HUES6 (cell line): ENCODE results near the gene SASH1.
A peak's percentile ranks its signal among the peaks of the same experiment; 100 is the strongest.

Experiments used
- H3K27ac ChIP-seq: 2 replicates; pipeline ENCODE4 v1.7.0; 2013; ENCODE audit warnings: low read depth, mild to moderate bottlenecking, low read length, inconsistent platforms
- H3K27me3 ChIP-seq: 2 replicates; pipeline ENCODE4 v1.6.1; 2013; ENCODE audit warnings: low read length; ENCODE audit not compliant: control insufficient read depth, insufficient read depth
- H3K36me3 ChIP-seq: 2 replicates; pipeline ENCODE4 v1.6.1; 2013; ENCODE audit warnings: low read length; ENCODE audit not compliant: control insufficient read depth, insufficient read depth
- H3K4me1 ChIP-seq: 2 replicates; pipeline ENCODE4 v1.6.1; 2013; ENCODE audit warnings: low read length; ENCODE audit not compliant: control insufficient read depth, insufficient read depth
- H3K4me3 ChIP-seq: 2 replicates; pipeline ENCODE4 v1.5.1; 2013; ENCODE audit warnings: low read depth, low read length
- H3K9ac ChIP-seq: one replicate; pipeline ENCODE4 v1.6.1; 2013; ENCODE audit warnings: mild to moderate bottlenecking, low read length
- H3K9me3 ChIP-seq: 2 replicates; pipeline ENCODE4 v1.6.1; 2013; ENCODE audit warnings: low read depth, low read length; ENCODE audit not compliant: control insufficient read depth, insufficient read depth

SASH1 gene

GRCh38 chr6:148513145-148514071, 170.8 kb downstream of the SASH1 start:
- Histone ChIP-seq H3K9me3 (no peaks in the 10 kb centered on the region), H3K4me1 (peaks cover 59% of the 10 kb centered on the region), H3K27me3 (no peaks in the 10 kb centered on the region), H3K9ac (no peak overlapping the region), H3K27ac (no peak overlapping the region), H3K36me3 (peaks cover 5% of the 10 kb centered on the region; the same call in 1 of the 2 replicates), H3K4me3 (no peak overlapping the region)

- no peaks in the 10 kb centered on the region for H3K9me3 ChIP-seq
- no peak overlapping the region for H3K4me3 ChIP-seq
- H3K27me3 ChIP-seq, result no peaks in the 10 kb centered on the region
- H3K36me3 ChIP-seq, result peaks cover 5% of the 10 kb centered on the region; the same call in 1 of the 2 replicates
- H3K4me1 ChIP-seq, result peaks cover 56% of the 10 kb centered on the region
- H3K27ac ChIP-seq, result no peak overlapping the region
- H3K9ac ChIP-seq, result no peak overlapping the region
Measured at GRCh38 chr6:148514091-148514845, 171.6 kb downstream of the SASH1 start.

GRCh38 chr6:148516217-148516616, 173.6 kb downstream of the SASH1 start:
- Histone ChIP-seq H3K27me3 (no peaks in the 10 kb centered on the region), H3K27ac (no peak overlapping the region), H3K9ac (no peak overlapping the region), H3K9me3 (no peaks in the 10 kb centered on the region), H3K36me3 (peaks cover 18% of the 10 kb centered on the region), H3K4me1 (peaks cover 57% of the 10 kb centered on the region), H3K4me3 (no peak overlapping the region)

GRCh38 chr6:148516617-148517016, 174.0 kb downstream of the SASH1 start:
- no peak overlapping the region for H3K9ac ChIP-seq
- no peaks in the 10 kb centered on the region for H3K27me3 ChIP-seq
- peaks cover 18% of the 10 kb centered on the region for H3K36me3 ChIP-seq
- peaks cover 61% of the 10 kb centered on the region for H3K4me1 ChIP-seq
- H3K27ac ChIP-seq, result 0 out of 2 replicates have a peak overlapping the region, but pooled peaks have one; percentile 4
- H3K9me3 ChIP-seq, result no peaks in the 10 kb centered on the region
- no peak overlapping the region for H3K4me3 ChIP-seq

GRCh38 chr6:148517470-148517869, 174.8 kb downstream of the SASH1 start:
- H3K36me3 ChIP-seq, result peaks cover 18% of the 10 kb centered on the region
- no peaks in the 10 kb centered on the region for H3K27me3 ChIP-seq
- no peak overlapping the region for H3K4me3 ChIP-seq
- H3K4me1 ChIP-seq, result peaks cover 63% of the 10 kb centered on the region
- H3K27ac ChIP-seq, result no peak overlapping the region
- no peaks in the 10 kb centered on the region for H3K9me3 ChIP-seq
- no peak overlapping the region for H3K9ac ChIP-seq

- no peak overlapping the region for H3K27ac ChIP-seq
- H3K9ac ChIP-seq, result no peak overlapping the region
- no peaks in the 10 kb centered on the region for H3K27me3 ChIP-seq
- no peaks in the 10 kb centered on the region for H3K9me3 ChIP-seq
- peaks cover 18% of the 10 kb centered on the region for H3K36me3 ChIP-seq
- no peak overlapping the region for H3K4me3 ChIP-seq
- H3K4me1 ChIP-seq, result peaks cover 65% of the 10 kb centered on the region
Measured at GRCh38 chr6:148518511-148519156, 176.0 kb downstream of the SASH1 start.

- peaks cover 18% of the 10 kb centered on the region for H3K36me3 ChIP-seq
- H3K27me3 ChIP-seq, result no peaks in the 10 kb centered on the region
- H3K27ac ChIP-seq, result no peak overlapping the region
- H3K4me3 ChIP-seq, result no peak overlapping the region
- H3K4me1 ChIP-seq, result peaks cover 52% of the 10 kb centered on the region
- no peak overlapping the region for H3K9ac ChIP-seq
- no peaks in the 10 kb centered on the region for H3K9me3 ChIP-seq
Measured at GRCh38 chr6:148520109-148520841, 177.6 kb downstream of the SASH1 start.

- H3K9ac ChIP-seq, result no peak overlapping the region
- H3K4me1 ChIP-seq, result peaks cover 44% of the 10 kb centered on the region
- peaks cover 18% of the 10 kb centered on the region for H3K36me3 ChIP-seq
Measured at GRCh38 chr6:148521158-148521557, 178.5 kb downstream of the SASH1 start.

GRCh38 chr6:148521586-148521985, 178.9 kb downstream of the SASH1 start:
- Histone ChIP-seq H3K4me3 (no peak overlapping the region), H3K27ac (no peak overlapping the region), H3K4me1 (peaks cover 39% of the 10 kb centered on the region), H3K9ac (no peak overlapping the region), H3K9me3 (no peaks in the 10 kb centered on the region), H3K36me3 (peaks cover 18% of the 10 kb centered on the region), H3K27me3 (no peaks in the 10 kb centered on the region)

More at GRCh38 chr6:148521158-148521557, 178.5 kb downstream of the SASH1 start:
- Histone ChIP-seq H3K27ac (no peak overlapping the region), H3K9me3 (no peaks in the 10 kb centered on the region), H3K4me3 (no peak overlapping the region), H3K27me3 (no peaks in the 10 kb centered on the region)

- peaks cover 24% of the 10 kb centered on the region for H3K36me3 ChIP-seq
Measured at GRCh38 chr6:148523048-148523447, 180.4 kb downstream of the SASH1 start.

More at GRCh38 chr6:148523048-148523447, 180.4 kb downstream of the SASH1 start:
- Histone ChIP-seq H3K9ac (no peak overlapping the region), H3K27me3 (no peaks in the 10 kb centered on the region), H3K9me3 (no peaks in the 10 kb centered on the region), H3K4me3 (no peak overlapping the region), H3K27ac (no peak overlapping the region), H3K4me1 (peaks cover 28% of the 10 kb centered on the region)
